GM12878 (cell line): ENCODE data around the gene LRRC7. TPM values are rescaled to one million over a fixed set of nuclear protein-coding genes. Genes with fewer than 3 reads are reported as not detected.

Experiments used
- ATAC-seq: fragments of 200-7000 bp; cut with Tn5 transposase; 3 replicates; pipeline ENCODE4 v1.9.1; 2020; ENCODE audit warnings: mild to moderate bottlenecking, moderate library complexity
- BruUV-seq: library from RNA; stranded (reverse); fragments of 400-500 nt; replicated peaks from 2 replicates; lab custom pipeline; 2021; lab: Mats Ljungman, UMichigan
- CTCF ChIA-PET: fragments of 300-600 bp; sonication (Branson Sonifier 250); formaldehyde crosslinking; extraction: SDS; loops from one replicate; lab custom pipeline; 2021; ENCODE audit warnings: inconsistent platforms; lab: Yijun Ruan, JAX
- POLR2A ChIA-PET: fragments of 350-600 bp; formaldehyde crosslinking; extraction: SDS; loops from one replicate; lab custom pipeline; 2021; ENCODE audit warnings: inconsistent platforms; lab: Charles Lee
- RAD21 ChIA-PET: fragments of 300-600 bp; sonication (Branson Sonifier 250); formaldehyde crosslinking; loops from one replicate; lab custom pipeline; 2023; ENCODE audit warnings: antibody characterized with exemption; ENCODE audit not compliant: unreplicated experiment; lab: Charles Lee
- SMC1A ChIA-PET: fragments of 300-600 bp; sonication (Branson Sonifier 250); formaldehyde crosslinking; loops from one replicate; lab custom pipeline; 2023; ENCODE audit not compliant: unreplicated experiment, uncharacterized antibody; lab: Charles Lee
- DNase-seq: peaks from one replicate; pipeline ENCODE4 v3.0.0-alpha.2; 2011; ENCODE audit warnings: low read depth, low spot score
- FAIRE-seq: peaks from 3 replicates; lab custom pipeline; 2011; peaks lifted over from hg19 to GRCh38; lab: Jason Lieb, UNC
- H2AFZ ChIP-seq: 2 replicates; pipeline ENCODE4 v1.6.0; 2011; ENCODE audit warnings: low read depth, low read length, control low read depth; ENCODE audit not compliant: control insufficient read depth
- H3K27ac ChIP-seq: 2 replicates; pipeline ENCODE4 v1.5.1; 2011; ENCODE audit warnings: control low read depth; ENCODE audit not compliant: control insufficient read depth, insufficient read depth
- H3K27me3 ChIP-seq, 2 experiments: replicated peaks in 1 of 2; 2 replicates each; pipeline versions ENCODE4 v1.6.0 to v1.6.1; 2011; ENCODE audit warnings: low read length in 1 of 2; ENCODE audit not compliant: control insufficient read depth in 2 of 2, insufficient read depth in 2 of 2
- H3K36me3 ChIP-seq, 2 experiments: 2 replicates each; pipeline ENCODE4 v1.5.1; 2011; ENCODE audit warnings: low read length in 1 of 2; ENCODE audit not compliant: control insufficient read depth in 2 of 2, insufficient read depth in 2 of 2
- H3K4me1 ChIP-seq: 2 replicates; pipeline ENCODE4 v1.6.1; 2011; ENCODE audit warnings: mild to moderate bottlenecking, low read length, moderate library complexity, mixed read lengths; ENCODE audit not compliant: control insufficient read depth, insufficient read depth
- H3K4me2 ChIP-seq: 2 replicates; pipeline ENCODE4 v1.6.0; 2011; ENCODE audit warnings: control low read depth; ENCODE audit not compliant: control insufficient read depth, insufficient read depth
- H3K4me3 ChIP-seq: fragments of 200-600 bp; sonication (generic); 2 replicates; pipeline ENCODE4 v1.5.1; 2016
- H3K79me2 ChIP-seq: 2 replicates; pipeline ENCODE4 v1.6.0; 2011; ENCODE audit warnings: low read length; ENCODE audit not compliant: control insufficient read depth, insufficient read depth
- H3K9ac ChIP-seq: 2 replicates; pipeline ENCODE4 v1.8.0; 2011; ENCODE audit warnings: low read length, control low read depth, mixed read lengths; ENCODE audit not compliant: control insufficient read depth, insufficient read depth
- H3K9me3 ChIP-seq: replicated peaks from 3 replicates; pipeline ENCODE4 v1.5.1; 2011; ENCODE audit warnings: mild to moderate bottlenecking, low read length; ENCODE audit not compliant: control insufficient read depth, insufficient read depth
- H4K20me1 ChIP-seq: 2 replicates; pipeline ENCODE4 v1.6.0; 2011; ENCODE audit not compliant: control insufficient read depth, insufficient read depth
- BCL11A ChIP-seq: IDR thresholded peaks from 2 replicates; pipeline ENCODE4 v1.6.1; 2011; ENCODE audit warnings: low read depth, low read length
- BRCA1 ChIP-seq: IDR thresholded peaks from 2 replicates; pipeline ENCODE4 v1.6.1; 2011; ENCODE audit warnings: low read depth, low read length, improper control_type of control experiment
- IKZF1 ChIP-seq: fragments of 450-650 bp; conservative IDR thresholded peaks from 2 replicates; pipeline ENCODE4 v1.6.1; 2017; ENCODE audit warnings: antibody characterized with exemption, mild to moderate bottlenecking
- JUND ChIP-seq: IDR thresholded peaks from 2 replicates; pipeline ENCODE4 v1.6.1; 2012; ENCODE audit warnings: low read depth, mild to moderate bottlenecking, low read length, improper control_type of control experiment, moderate library complexity
- LARP7 ChIP-seq: fragments of 450-650 bp; IDR thresholded peaks from 2 replicates; pipeline ENCODE4 v1.6.1; 2017; ENCODE audit warnings: mild to moderate bottlenecking
- PAX5 ChIP-seq: IDR thresholded peaks from 2 replicates; pipeline ENCODE4 v1.6.1; 2011; ENCODE audit warnings: low read depth, low read length, borderline replicate concordance
- RBBP5 ChIP-seq: fragments of 200-600 bp; sonication (generic); conservative IDR thresholded peaks from 2 replicates; pipeline ENCODE4 v1.6.1; 2016
- SKIL ChIP-seq: fragments of 450-650 bp; IDR thresholded peaks from 2 replicates; pipeline ENCODE4 v1.6.1; 2017; ENCODE audit warnings: mild to moderate bottlenecking, low read depth, inconsistent platforms; ENCODE audit not compliant: poor library complexity, severe bottlenecking
- STAT3 ChIP-seq: IDR thresholded peaks from 2 replicates; pipeline ENCODE4 v1.6.1; 2011; ENCODE audit warnings: low read depth, low read length, improper control_type of control experiment
- YBX1 ChIP-seq: fragments of 450-650 bp; IDR thresholded peaks from 2 replicates; pipeline ENCODE4 v1.6.1; 2016; ENCODE audit warnings: antibody characterized with exemption
- WGBS: methylation state at CpG from one replicate; pipeline ENCODE4 v1.1.6; 2016; ENCODE audit warnings: low lambda C conversion rate; ENCODE audit not compliant: insufficient replicate concordance, insufficient coverage; ENCODE audit errors: missing lambda C conversion rate; 5-methylcytosine and 5-hydroxymethylcytosine counted together
- in situ Hi-C: fragments of 300-500 bp; cut with MboI; formaldehyde crosslinking; loops from 9 replicates; pipeline ENCODE4 v1.14.3; 2018; ENCODE audit warnings: mixed read lengths
- intact Hi-C: fragments of 100-400 bp; cut with micrococcal nuclease; formaldehyde crosslinking; loops from one replicate; pipeline ENCODE4 v1.14.2; 2022; ENCODE audit not compliant: unreplicated experiment
- polyA plus RNA-seq, 11 experiments: library from polyadenylated mRNA; depleted of rRNA in 4 of 11; unstranded in 6 of 11; stranded (reverse) in 5 of 11; fragments of >200 nt; fragmentation: Nextera tagmentation in 4 of 11; fragmentation: Illumina TruSeq in 1 of 11; extraction: Ambion mirVana in 4 of 11; extraction: Trizol in 1 of 11; gene quantifications; 1 replicate in 1 of 11; 2 replicates in 10 of 11; pipeline versions ENCODE4 v1.2.1 to v1.2.3, GENCODE V29; 2011 to 2016; ENCODE audit warnings: inconsistent platforms in 2 of 11, missing spikeins in 2 of 11, low read depth in 1 of 11
- total RNA-seq, 4 experiments: library from RNA; depleted of rRNA in 3 of 4; stranded (reverse); fragments of >200 nt in 3 of 4; fragmentation: Illumina TruSeq in 1 of 4; extraction: Trizol in 1 of 4; gene quantifications; 2 replicates each; pipeline versions ENCODE4 v1.2.1 to v1.2.3, GENCODE V29; 2013 to 2021
- TF ChIP-seq, protein P1 (sequence below): fragments of 150-350 bp; IDR thresholded peaks from 2 replicates; pipeline ENCODE4 v1.6.1; 2016; ENCODE audit warnings: low read depth, low read length
- TF ChIP-seq, protein P2 (sequence below): fragments of 450-650 bp; IDR thresholded peaks from 2 replicates; pipeline ENCODE4 v1.6.1; 2018; ENCODE audit warnings: mild to moderate bottlenecking, low read depth, moderate library complexity; ENCODE audit not compliant: partially characterized antibody

LRRC7 gene
- total and polyA plus RNA-seq, 10 of the 15 experiments (the other 5 are each of a cell fraction or from before 2014, with no cell fraction given) = 0.05 to 1.4 (median 0.24) TPM; not detected in 5

GRCh38 chr1:70077066-70077465 lies 509.3 kb downstream of the LRRC7 start:
- no peaks in the 10 kb centered on the region for H3K9me3 ChIP-seq
- WGBS = 4% methylated on average over 1 of the region's 1 CpG
- DNase-seq (no peak), FAIRE-seq (no peak), ATAC-seq (no peak)
- H3K4me2 ChIP-seq = no peak overlapping the region
- H3K4me1 ChIP-seq = no peaks in the 10 kb centered on the region
- BruUV-seq = no TSS peak
- ChIA-PET CTCF (no interaction called here), POLR2A (no interaction called here), SMC1A (interaction anchor here (0.6 kb wide), 1 partner anchor 73 kb away, joined by 4 read pairs; no protein-coding TSS in a partner anchor), RAD21 (no interaction called here)
- no peak overlapping the region for H3K9ac ChIP-seq
- no peak overlapping the region for H2AFZ ChIP-seq
- H3K4me3 ChIP-seq = no peak overlapping the region
- no peaks in the 10 kb centered on the region for H3K36me3 ChIP-seq
- intact Hi-C loops = no loop called here
- H3K27me3 ChIP-seq = no peaks in the 10 kb centered on the region
- TF ChIP-seq YBX1 (no peak), BRCA1 (no peak), BCL11A (no peak), STAT3 (no peak), LARP7 (no peak), PAX5 (no peak), SKIL (no peak), RBBP5 (no peak), IKZF1 (no peak), JUND (no peak)
- TF ChIP-seq, protein P1, sequence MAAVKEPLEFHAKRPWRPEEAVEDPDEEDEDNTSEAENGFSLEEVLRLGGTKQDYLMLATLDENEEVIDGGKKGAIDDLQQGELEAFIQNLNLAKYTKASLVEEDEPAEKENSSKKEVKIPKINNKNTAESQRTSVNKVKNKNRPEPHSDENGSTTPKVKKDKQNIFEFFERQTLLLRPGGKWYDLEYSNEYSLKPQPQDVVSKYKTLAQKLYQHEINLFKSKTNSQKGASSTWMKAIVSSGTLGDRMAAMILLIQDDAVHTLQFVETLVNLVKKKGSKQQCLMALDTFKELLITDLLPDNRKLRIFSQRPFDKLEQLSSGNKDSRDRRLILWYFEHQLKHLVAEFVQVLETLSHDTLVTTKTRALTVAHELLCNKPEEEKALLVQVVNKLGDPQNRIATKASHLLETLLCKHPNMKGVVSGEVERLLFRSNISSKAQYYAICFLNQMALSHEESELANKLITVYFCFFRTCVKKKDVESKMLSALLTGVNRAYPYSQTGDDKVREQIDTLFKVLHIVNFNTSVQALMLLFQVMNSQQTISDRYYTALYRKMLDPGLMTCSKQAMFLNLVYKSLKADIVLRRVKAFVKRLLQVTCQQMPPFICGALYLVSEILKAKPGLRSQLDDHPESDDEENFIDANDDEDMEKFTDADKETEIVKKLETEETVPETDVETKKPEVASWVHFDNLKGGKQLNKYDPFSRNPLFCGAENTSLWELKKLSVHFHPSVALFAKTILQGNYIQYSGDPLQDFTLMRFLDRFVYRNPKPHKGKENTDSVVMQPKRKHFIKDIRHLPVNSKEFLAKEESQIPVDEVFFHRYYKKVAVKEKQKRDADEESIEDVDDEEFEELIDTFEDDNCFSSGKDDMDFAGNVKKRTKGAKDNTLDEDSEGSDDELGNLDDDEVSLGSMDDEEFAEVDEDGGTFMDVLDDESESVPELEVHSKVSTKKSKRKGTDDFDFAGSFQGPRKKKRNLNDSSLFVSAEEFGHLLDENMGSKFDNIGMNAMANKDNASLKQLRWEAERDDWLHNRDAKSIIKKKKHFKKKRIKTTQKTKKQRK = no peak
- TF ChIP-seq, protein P2, sequence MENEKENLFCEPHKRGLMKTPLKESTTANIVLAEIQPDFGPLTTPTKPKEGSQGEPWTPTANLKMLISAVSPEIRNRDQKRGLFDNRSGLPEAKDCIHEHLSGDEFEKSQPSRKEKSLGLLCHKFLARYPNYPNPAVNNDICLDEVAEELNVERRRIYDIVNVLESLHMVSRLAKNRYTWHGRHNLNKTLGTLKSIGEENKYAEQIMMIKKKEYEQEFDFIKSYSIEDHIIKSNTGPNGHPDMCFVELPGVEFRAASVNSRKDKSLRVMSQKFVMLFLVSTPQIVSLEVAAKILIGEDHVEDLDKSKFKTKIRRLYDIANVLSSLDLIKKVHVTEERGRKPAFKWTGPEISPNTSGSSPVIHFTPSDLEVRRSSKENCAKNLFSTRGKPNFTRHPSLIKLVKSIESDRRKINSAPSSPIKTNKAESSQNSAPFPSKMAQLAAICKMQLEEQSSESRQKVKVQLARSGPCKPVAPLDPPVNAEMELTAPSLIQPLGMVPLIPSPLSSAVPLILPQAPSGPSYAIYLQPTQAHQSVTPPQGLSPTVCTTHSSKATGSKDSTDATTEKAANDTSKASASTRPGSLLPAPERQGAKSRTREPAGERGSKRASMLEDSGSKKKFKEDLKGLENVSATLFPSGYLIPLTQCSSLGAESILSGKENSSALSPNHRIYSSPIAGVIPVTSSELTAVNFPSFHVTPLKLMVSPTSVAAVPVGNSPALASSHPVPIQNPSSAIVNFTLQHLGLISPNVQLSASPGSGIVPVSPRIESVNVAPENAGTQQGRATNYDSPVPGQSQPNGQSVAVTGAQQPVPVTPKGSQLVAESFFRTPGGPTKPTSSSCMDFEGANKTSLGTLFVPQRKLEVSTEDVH = no peak
- H4K20me1 ChIP-seq = no peaks in the 10 kb centered on the region
- H3K27ac ChIP-seq = no peak overlapping the region
- H3K79me2 ChIP-seq = no peaks in the 10 kb centered on the region
- in situ Hi-C loops = no loop called here
